NCI-H748 (cell line): ENCODE data around the gene GARIN3.
"Not testable (repeated sequence)": the region's sequence is repeated elsewhere in the genome, so short reads cannot be mapped to it uniquely, and the experiment has no call there.

Source experiments
- DNase-seq: peaks from one replicate; lab custom pipeline; 2025; ENCODE audit not compliant: unreplicated experiment; lab: John Stamatoyannopoulos, UW

Gene GARIN3

GRCh38 chr5:157186309-157187045 lies 20.4 kb upstream of the GARIN3 start:
- no peak for DNase-seq

GRCh38 chr5:157185122-157185521 lies 19.1 kb upstream of the GARIN3 start:
- not testable (repeated sequence) for DNase-seq

- DNase-seq: no peak
Measured at GRCh38 chr5:157184117-157184670, 18.1 kb upstream of the GARIN3 start.

- no peak for DNase-seq
Measured at GRCh38 chr5:157182143-157182757, 16.2 kb upstream of the GARIN3 start.

GRCh38 chr5:157180374-157181264 lies 14.6 kb upstream of the GARIN3 start, which contains the start of gene ITK:
TSS of gene ITK (plus strand) at chr5:157180840. CDS start at chr5:157180978, 138 bp downstream.
- no peak for DNase-seq

GRCh38 chr5:157178966-157179365 lies 12.9 kb upstream of the GARIN3 start:
- no peak for DNase-seq

GRCh38 chr5:157177953-157178352 lies 11.9 kb upstream of the GARIN3 start:
- DNase-seq: no peak

- no peak for DNase-seq
Measured at GRCh38 chr5:157175071-157175612, 9.1 kb upstream of the GARIN3 start.

- DNase-seq: no peak
Measured at GRCh38 chr5:157172403-157172802, 6.3 kb upstream of the GARIN3 start.

- no peak for DNase-seq
Measured at GRCh38 chr5:157168286-157168685, 2.2 kb upstream of the GARIN3 start.

GRCh38 chr5:157167214-157167621 lies 1.2 kb upstream of the GARIN3 start:
- DNase-seq: no peak

- DNase-seq: no peak
Measured at GRCh38 chr5:157165668-157166067, 396 bp downstream of the GARIN3 start.

- no peak for DNase-seq
Measured at GRCh38 chr5:157165261-157165660, 803 bp downstream of the GARIN3 start.

- DNase-seq: no peak
Measured at GRCh38 chr5:157164521-157164920, 1.5 kb downstream of the GARIN3 start.

- no peak for DNase-seq
Measured at GRCh38 chr5:157162919-157163510, 3.0 kb downstream of the GARIN3 start.

- no peak for DNase-seq
Measured at GRCh38 chr5:157161996-157162395, 4.1 kb downstream of the GARIN3 start.

- DNase-seq: no peak
Measured at GRCh38 chr5:157160001-157160400, 6.1 kb downstream of the GARIN3 start.

- DNase-seq: no peak
Measured at GRCh38 chr5:157159209-157159751, 6.8 kb downstream of the GARIN3 start.

- DNase-seq: no peak
Measured at GRCh38 chr5:157157293-157157891, 8.7 kb downstream of the GARIN3 start.

GRCh38 chr5:157155297-157155696 lies 10.8 kb downstream of the GARIN3 start:
- DNase-seq: no peak
